Smooth muscle cell (in vitro differentiated cells): ENCODE results near the gene LRFN5. TPM values are rescaled to one million over a fixed set of nuclear protein-coding genes. Genes with fewer than 3 reads are reported as not detected.
"Not testable (repeated sequence)": the region's sequence is repeated elsewhere in the genome, so short reads cannot be mapped to it uniquely, and the experiment has no call there.

Experiments used
- DNase-seq: peaks from one replicate; lab custom pipeline; 2025; ENCODE audit not compliant: unreplicated experiment; lab: John Stamatoyannopoulos, UW
- H2AFZ ChIP-seq: fragments of 200-600 bp; sonication (generic); 2 replicates; pipeline ENCODE4 v1.6.0; 2016; ENCODE audit warnings: antibody characterized with exemption, low read depth, mild to moderate bottlenecking
- H3F3A ChIP-seq: fragments of 200-600 bp; sonication (generic); 2 replicates; pipeline ENCODE4 v1.6.0; 2017; ENCODE audit warnings: antibody characterized with exemption, low read depth
- H3K27ac ChIP-seq: fragments of 200-600 bp; sonication (generic); 2 replicates; pipeline ENCODE4 v1.5.1; 2016; ENCODE audit warnings: low read depth, mild to moderate bottlenecking
- H3K27me3 ChIP-seq: fragments of 200-600 bp; sonication (generic); 2 replicates; pipeline ENCODE4 v1.6.1; 2016; ENCODE audit warnings: low read depth, mild to moderate bottlenecking
- H3K36me3 ChIP-seq: fragments of 200-600 bp; sonication (generic); 2 replicates; pipeline ENCODE4 v1.5.1; 2016; ENCODE audit warnings: low read depth
- H3K4me1 ChIP-seq: fragments of 200-600 bp; sonication (generic); 2 replicates; pipeline ENCODE4 v1.5.1; 2016; ENCODE audit warnings: low read depth
- H3K4me2 ChIP-seq: fragments of 200-600 bp; sonication (generic); 2 replicates; pipeline ENCODE4 v1.6.0; 2016; ENCODE audit warnings: mild to moderate bottlenecking
- H3K4me3 ChIP-seq: fragments of 200-600 bp; sonication (generic); 2 replicates; pipeline ENCODE4 v1.5.1; 2016; ENCODE audit warnings: mild to moderate bottlenecking
- H3K79me2 ChIP-seq: fragments of 200-600 bp; sonication (generic); 2 replicates; pipeline ENCODE4 v1.6.0; 2016; ENCODE audit warnings: low read depth, mild to moderate bottlenecking
- H3K9ac ChIP-seq: fragments of 200-600 bp; sonication (generic); 2 replicates; pipeline ENCODE4 v1.6.0; 2016; ENCODE audit warnings: low read depth
- H3K9me3 ChIP-seq: fragments of 200-600 bp; sonication (generic); replicated peaks from 2 replicates; pipeline ENCODE4 v1.5.1; 2016; ENCODE audit warnings: low read depth
- H4K20me1 ChIP-seq: fragments of 200-600 bp; sonication (generic); 2 replicates; pipeline ENCODE4 v1.6.0; 2016; ENCODE audit warnings: low read depth
- CTCF ChIP-seq: fragments of 200-600 bp; sonication (generic); IDR thresholded peaks from 2 replicates; pipeline ENCODE4 v1.5.1; 2017; ENCODE audit warnings: borderline replicate concordance, mild to moderate bottlenecking, antibody characterized with exemption; ENCODE audit not compliant: insufficient read depth, poor library complexity, severe bottlenecking
- WGBS: methylation state at CpG from one replicate; pipeline ENCODE4 v1.1.7; 2016; ENCODE audit warnings: low lambda C conversion rate; 5-methylcytosine and 5-hydroxymethylcytosine counted together
- polyA plus RNA-seq: library from polyadenylated mRNA; unstranded; fragments of >200 nt; fragmentation: Nextera tagmentation; extraction: Ambion mirVana; gene quantifications from 2 replicates; pipeline ENCODE4 v1.2.1, GENCODE V29; 2016
- total RNA-seq: library from RNA; depleted of rRNA; stranded (reverse); fragments of >200 nt; gene quantifications from 2 replicates; pipeline ENCODE4 v1.2.3, GENCODE V29; 2014

The LRFN5 gene
- total and polyA plus RNA-seq, 2 experiments from 2014 or later = 22.1 to 33.8 TPM

GRCh38 chr14:41718477-41719166, 111.9 kb downstream of the LRFN5 start:
- Histone ChIP-seq H3K4me3 (no peak overlapping the region), H3K4me2 (no peak overlapping the region), H3K36me3 (no peaks in the 10 kb centered on the region), H4K20me1 (peaks cover 3% of the 10 kb centered on the region), H3K9me3 (no peaks in the 10 kb centered on the region), H3F3A (no peaks in the 10 kb centered on the region), H3K27ac (no peak overlapping the region), H3K9ac (no peak overlapping the region), H3K4me1 (no peaks in the 10 kb centered on the region), H3K79me2 (peaks cover 74% of the 10 kb centered on the region), H3K27me3 (no peaks in the 10 kb centered on the region), H2AFZ (no peak overlapping the region)
- no peak for DNase-seq
- TF ChIP-seq CTCF = no peak
- WGBS = 87% methylated on average over 5 of the region's 5 CpGs

- Histone ChIP-seq H3K4me3 (no peak overlapping the region), H3K9ac (no peak overlapping the region), H3K36me3 (peaks cover 11% of the 10 kb centered on the region), H3K27me3 (no peaks in the 10 kb centered on the region), H2AFZ (no peak overlapping the region), H3F3A (no peaks in the 10 kb centered on the region), H3K79me2 (peaks cover 19% of the 10 kb centered on the region), H3K27ac (no peak overlapping the region), H3K4me1 (no peaks in the 10 kb centered on the region), H4K20me1 (no peaks in the 10 kb centered on the region), H3K4me2 (no peak overlapping the region), H3K9me3 (no peaks in the 10 kb centered on the region)
- no peak for DNase-seq
- 100% methylated on average over 1 of the region's 1 CpG for WGBS
- TF ChIP-seq CTCF = no peak
Measured at GRCh38 chr14:41739203-41739602, 132.5 kb downstream of the LRFN5 start.

- WGBS = 96% methylated on average over 2 of the region's 2 CpGs
- Histone ChIP-seq H3K4me2 (no peak overlapping the region), H3K27ac (no peak overlapping the region), H3K9ac (no peak overlapping the region), H3K27me3 (no peaks in the 10 kb centered on the region), H3K36me3 (no peaks in the 10 kb centered on the region), H4K20me1 (no peaks in the 10 kb centered on the region), H3K79me2 (peaks cover 19% of the 10 kb centered on the region), H3K4me1 (no peaks in the 10 kb centered on the region), H2AFZ (no peak overlapping the region), H3K4me3 (no peak overlapping the region), H3F3A (peaks cover 4% of the 10 kb centered on the region), H3K9me3 (no peaks in the 10 kb centered on the region)
- no peak for TF ChIP-seq CTCF
- no peak for DNase-seq
Measured at GRCh38 chr14:41743140-41743539, 136.5 kb downstream of the LRFN5 start.

GRCh38 chr14:41749429-41749828, 142.8 kb downstream of the LRFN5 start:
- Histone ChIP-seq H4K20me1 (no peaks in the 10 kb centered on the region), H3K9me3 (no peaks in the 10 kb centered on the region), H3K36me3 (no peaks in the 10 kb centered on the region), H3K79me2 (peaks cover 12% of the 10 kb centered on the region), H3K27me3 (no peaks in the 10 kb centered on the region), H3F3A (peaks cover 4% of the 10 kb centered on the region), H3K27ac (no peak overlapping the region), H3K9ac (no peak overlapping the region), H2AFZ (no peak overlapping the region), H3K4me2 (no peak overlapping the region), H3K4me3 (no peak overlapping the region), H3K4me1 (no peaks in the 10 kb centered on the region)
- DNase-seq = no peak
- TF ChIP-seq CTCF = no peak
- 96% methylated on average over 5 of the region's 5 CpGs for WGBS

- 93% methylated on average over 4 of the region's 4 CpGs for WGBS
- DNase-seq = not testable (repeated sequence)
Measured at GRCh38 chr14:41750575-41750974, 143.9 kb downstream of the LRFN5 start.

More at GRCh38 chr14:41750575-41750974, 143.9 kb downstream of the LRFN5 start:
- H3K9me3 ChIP-seq, H3K27me3 ChIP-seq, H3F3A ChIP-seq, H3K4me1 ChIP-seq, H3K4me2 ChIP-seq, H3K36me3 ChIP-seq, H4K20me1 ChIP-seq, H3K4me3 ChIP-seq, H2AFZ ChIP-seq, H3K9ac ChIP-seq, H3K27ac ChIP-seq: not testable (repeated sequence)
- H3K79me2 ChIP-seq = peaks cover 13% of the 10 kb centered on the region
